Measurements from ENCODE around the gene CCDC34.

DNA sequence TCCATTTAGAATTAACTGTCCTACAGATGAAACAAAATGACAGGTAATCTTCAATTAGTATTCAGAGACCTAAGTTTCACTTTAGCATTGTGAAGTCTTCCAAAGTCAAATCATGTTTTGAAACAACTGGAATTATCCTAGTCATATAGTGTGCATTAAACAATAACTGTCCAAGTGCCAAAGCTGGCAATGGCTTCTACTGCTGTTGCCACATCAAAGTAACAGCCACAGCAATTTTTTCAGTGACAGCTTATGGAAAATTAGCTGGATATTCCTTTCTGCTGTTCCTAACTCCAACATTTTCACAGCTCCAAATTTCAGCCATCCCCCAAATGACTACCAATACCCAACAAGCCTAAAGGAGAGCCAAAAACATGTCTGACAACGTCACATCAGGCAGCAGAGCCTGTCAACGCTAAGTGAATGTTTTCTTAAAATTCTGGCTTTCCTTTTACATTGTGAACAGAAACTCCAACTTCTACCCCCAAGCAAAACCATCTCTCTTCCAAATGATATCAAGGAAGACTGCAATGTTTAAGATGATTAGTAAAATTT, 45.3 kb upstream of the CCDC34 start:
- TF ChIP-seq, protein P1, sequence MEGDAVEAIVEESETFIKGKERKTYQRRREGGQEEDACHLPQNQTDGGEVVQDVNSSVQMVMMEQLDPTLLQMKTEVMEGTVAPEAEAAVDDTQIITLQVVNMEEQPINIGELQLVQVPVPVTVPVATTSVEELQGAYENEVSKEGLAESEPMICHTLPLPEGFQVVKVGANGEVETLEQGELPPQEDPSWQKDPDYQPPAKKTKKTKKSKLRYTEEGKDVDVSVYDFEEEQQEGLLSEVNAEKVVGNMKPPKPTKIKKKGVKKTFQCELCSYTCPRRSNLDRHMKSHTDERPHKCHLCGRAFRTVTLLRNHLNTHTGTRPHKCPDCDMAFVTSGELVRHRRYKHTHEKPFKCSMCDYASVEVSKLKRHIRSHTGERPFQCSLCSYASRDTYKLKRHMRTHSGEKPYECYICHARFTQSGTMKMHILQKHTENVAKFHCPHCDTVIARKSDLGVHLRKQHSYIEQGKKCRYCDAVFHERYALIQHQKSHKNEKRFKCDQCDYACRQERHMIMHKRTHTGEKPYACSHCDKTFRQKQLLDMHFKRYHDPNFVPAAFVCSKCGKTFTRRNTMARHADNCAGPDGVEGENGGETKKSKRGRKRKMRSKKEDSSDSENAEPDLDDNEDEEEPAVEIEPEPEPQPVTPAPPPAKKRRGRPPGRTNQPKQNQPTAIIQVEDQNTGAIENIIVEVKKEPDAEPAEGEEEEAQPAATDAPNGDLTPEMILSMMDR (IDR thresholded peaks at IDR 0.05), result no peak
- TF ChIP-seq POLR2A (IDR thresholded peaks at IDR 0.05), result no peak
